DOHH2 (cell line): ENCODE data around the gene CRLF1.

Experiments
- EZH2phosphoT487 ChIP-seq: fragments of 200-600 bp; sonication (generic); IDR thresholded peaks from 2 replicates; pipeline ENCODE4 v1.6.1; 2017; ENCODE audit warnings: borderline replicate concordance, mild to moderate bottlenecking, antibody characterized with exemption, low read length, moderate library complexity, mixed read lengths
- TF ChIP-seq, protein P1 (sequence below): fragments of 200-600 bp; sonication (generic); IDR thresholded peaks from one replicate; pipeline ENCODE4 v1.5.1; 2014; ENCODE audit warnings: antibody characterized with exemption, mild to moderate bottlenecking, low read depth, low read length; ENCODE audit not compliant: poor library complexity, severe bottlenecking

DNA sequence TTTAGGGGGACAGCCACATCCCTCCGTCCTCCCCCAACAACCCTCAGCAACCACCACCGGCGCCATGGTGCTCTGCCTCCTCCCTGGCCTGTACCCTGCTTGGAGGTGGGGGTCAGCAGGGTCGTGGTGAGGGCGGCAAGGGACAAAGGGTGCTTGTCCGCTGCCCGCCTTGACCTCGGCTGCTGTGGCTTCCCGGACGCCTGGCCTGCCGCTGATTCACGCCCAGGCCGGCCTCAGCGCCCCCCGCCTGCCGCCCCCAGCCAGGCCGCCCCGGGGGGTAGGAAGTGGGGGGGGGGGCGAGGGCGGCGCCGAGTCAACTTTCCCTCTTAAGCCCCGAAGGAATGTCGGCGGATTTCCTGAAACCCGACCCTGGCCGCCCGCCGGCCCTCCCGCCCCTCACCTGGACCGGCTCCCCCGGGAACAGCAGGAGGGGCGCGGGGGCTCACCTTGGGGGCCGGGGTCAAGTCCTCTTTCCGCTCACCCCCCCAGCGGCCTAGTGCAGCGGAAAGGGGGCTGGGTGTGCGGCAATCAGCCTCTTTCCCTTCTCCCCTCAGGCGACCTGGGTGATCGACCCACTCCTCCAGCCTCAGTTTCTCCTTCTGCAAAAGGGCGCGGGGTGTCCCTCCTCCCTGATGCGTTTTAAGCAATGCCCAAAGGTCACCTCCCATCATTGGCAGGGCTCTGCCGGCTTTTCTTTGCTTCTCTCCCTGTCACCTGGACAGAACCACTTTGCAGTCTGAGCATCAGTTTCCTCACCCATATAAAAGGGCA is 4.1 kb upstream of the CRLF1 start:
- TF ChIP-seq, protein P1, sequence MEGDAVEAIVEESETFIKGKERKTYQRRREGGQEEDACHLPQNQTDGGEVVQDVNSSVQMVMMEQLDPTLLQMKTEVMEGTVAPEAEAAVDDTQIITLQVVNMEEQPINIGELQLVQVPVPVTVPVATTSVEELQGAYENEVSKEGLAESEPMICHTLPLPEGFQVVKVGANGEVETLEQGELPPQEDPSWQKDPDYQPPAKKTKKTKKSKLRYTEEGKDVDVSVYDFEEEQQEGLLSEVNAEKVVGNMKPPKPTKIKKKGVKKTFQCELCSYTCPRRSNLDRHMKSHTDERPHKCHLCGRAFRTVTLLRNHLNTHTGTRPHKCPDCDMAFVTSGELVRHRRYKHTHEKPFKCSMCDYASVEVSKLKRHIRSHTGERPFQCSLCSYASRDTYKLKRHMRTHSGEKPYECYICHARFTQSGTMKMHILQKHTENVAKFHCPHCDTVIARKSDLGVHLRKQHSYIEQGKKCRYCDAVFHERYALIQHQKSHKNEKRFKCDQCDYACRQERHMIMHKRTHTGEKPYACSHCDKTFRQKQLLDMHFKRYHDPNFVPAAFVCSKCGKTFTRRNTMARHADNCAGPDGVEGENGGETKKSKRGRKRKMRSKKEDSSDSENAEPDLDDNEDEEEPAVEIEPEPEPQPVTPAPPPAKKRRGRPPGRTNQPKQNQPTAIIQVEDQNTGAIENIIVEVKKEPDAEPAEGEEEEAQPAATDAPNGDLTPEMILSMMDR: no peak
- TF ChIP-seq EZH2phosphoT487: peak; percentile 99; the same call in 1 of the 2 replicates
